LNCAP (cell line): Measurements from ENCODE around the gene MLLT1.

Experiments
- TF ChIP-seq, protein P1 (sequence below): fragments of 450-650 bp; IDR thresholded peaks from 2 replicates; pipeline ENCODE4 v1.5.1; 2017; ENCODE audit warnings: mild to moderate bottlenecking

Gene MLLT1

DNA sequence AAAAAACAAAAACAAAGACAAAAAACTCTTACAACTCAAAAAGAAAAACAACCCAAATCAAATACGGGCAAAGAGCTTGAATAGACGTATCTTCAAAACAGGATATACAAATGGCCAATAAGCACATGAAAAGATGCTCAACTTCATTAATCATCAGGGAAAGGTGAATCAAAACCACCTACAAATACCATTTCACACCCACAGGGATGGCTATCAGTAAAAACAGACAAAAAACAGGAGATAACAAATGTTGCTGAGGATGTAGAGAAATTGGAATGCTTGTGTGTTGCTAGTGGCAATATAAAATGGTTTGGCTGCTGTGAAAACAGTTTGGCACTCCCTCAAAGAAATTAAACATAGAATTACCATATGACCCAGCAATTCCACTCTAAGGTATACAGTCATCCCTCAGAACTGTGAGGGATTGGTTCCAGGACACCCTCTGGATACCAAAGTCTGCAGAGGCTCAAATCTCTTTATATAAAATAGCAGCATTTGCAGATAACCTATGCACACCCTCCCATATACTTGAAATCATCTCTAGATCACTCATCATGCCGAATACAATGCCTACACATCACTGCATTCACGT is 29.7 kb downstream of the MLLT1 start:
- TF ChIP-seq, protein P1, sequence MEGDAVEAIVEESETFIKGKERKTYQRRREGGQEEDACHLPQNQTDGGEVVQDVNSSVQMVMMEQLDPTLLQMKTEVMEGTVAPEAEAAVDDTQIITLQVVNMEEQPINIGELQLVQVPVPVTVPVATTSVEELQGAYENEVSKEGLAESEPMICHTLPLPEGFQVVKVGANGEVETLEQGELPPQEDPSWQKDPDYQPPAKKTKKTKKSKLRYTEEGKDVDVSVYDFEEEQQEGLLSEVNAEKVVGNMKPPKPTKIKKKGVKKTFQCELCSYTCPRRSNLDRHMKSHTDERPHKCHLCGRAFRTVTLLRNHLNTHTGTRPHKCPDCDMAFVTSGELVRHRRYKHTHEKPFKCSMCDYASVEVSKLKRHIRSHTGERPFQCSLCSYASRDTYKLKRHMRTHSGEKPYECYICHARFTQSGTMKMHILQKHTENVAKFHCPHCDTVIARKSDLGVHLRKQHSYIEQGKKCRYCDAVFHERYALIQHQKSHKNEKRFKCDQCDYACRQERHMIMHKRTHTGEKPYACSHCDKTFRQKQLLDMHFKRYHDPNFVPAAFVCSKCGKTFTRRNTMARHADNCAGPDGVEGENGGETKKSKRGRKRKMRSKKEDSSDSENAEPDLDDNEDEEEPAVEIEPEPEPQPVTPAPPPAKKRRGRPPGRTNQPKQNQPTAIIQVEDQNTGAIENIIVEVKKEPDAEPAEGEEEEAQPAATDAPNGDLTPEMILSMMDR = no peak

DNA sequence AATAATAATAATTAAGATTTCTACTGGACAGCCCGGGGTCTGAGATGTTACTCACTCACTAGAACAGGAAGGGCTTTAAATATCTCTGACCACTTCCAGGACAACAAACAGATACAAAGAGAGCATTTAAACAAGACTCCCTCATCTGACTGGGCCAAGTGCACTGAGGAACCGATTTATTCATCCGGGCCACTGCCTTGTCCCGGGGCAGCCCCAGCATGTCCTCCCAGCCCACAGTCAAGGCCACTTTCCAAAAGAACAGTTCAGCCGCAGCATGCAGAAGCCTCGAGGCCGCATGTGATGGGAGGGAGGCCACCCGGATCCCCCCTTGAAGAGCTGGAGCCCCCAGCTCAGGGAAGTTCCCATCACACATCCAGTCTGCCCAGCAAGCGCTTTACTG is 30.5 kb downstream of the MLLT1 start:
- TF ChIP-seq, protein P1 = no peak

DNA sequence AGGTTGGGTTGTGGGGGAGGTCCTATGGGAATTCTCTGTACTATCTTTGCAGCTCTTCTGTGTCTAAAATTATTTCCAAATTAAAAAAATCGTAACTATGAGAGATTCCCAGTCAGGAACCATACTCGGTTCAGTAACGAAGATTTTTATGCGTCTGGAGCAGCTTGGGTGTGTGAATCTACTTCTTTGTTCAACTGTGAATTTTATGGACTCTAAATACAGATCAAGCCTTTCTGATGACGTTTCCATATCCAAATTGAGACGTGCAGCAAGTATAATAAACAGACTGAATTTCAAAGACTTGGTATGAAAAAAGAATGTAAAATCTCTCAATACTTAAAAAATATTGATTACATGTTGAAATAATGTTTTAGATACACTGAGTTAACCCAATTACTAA is 30.9 kb downstream of the MLLT1 start:
- TF ChIP-seq, protein P1 = no peak

DNA sequence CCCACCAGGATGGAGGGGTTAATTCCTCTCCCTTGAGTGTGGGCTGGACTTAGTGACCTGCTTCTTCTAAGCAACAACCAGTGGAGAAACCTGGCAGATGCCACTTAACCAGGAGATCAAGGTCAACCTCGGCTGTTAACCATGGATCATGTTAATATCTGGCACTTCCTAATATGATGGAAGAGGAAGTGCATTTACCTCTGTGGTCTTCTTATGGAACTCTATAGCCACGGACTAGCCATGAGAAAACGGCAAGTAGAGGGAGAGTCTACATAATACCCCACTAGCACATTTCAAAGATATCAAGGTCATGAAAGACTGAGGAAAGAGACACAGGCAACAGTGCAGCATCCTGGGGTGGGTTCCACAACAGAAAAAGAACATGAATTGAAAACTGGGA is 31.4 kb downstream of the MLLT1 start:
- TF ChIP-seq, protein P1 = no peak

DNA sequence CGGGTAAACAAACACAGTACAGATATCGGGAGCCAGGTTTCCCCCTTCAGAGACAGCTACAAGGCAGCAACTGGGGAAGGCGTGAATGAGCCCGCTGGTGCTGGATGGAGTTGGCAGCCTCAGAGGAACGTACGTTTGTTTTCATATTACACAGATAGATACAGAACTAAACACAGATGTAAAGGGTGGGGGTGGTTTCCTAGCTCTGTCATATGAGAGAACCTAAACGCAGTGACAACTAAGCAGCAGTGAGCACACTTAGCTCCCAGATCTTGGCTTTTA is 32.8 kb downstream of the MLLT1 start:
- TF ChIP-seq, protein P1 = no peak

DNA sequence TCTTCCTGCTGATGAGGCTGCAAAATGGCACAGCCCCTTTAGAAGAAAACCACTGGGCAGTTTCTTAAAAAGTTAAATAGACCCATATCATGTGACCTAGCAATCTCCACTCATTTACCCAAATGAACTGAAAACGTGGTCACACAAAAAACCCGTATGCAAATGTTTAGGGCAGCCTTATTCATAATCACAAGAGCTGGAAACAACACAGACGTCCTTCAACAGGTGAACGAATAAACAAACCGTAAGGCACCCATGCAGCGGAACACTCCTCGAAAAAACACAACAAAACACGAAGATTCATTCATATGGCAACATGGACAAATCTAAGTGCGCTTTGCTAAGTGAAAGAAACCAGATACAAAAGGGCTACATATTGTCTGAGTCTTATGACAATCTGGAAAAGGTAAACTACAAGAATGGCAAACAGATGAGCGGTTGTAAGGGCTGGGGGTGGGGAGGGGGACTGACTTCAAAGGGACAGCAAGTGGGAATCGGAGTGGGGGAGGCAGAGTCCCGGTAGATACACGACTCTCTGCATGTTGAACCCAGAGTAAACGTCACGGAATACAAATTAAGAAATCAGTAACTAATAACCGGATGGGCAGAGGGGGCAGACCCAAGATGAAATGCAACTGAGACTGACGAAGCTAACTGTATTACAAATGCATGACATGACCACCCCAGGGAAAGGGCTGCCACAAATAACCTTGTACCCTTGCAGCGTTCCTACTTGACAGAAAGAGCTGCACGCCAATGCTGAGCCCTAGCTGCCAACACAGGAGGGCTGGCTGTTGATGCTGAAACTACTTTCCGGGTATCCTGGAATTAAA is 33.4 kb downstream of the MLLT1 start:
- TF ChIP-seq, protein P1 = no peak

DNA sequence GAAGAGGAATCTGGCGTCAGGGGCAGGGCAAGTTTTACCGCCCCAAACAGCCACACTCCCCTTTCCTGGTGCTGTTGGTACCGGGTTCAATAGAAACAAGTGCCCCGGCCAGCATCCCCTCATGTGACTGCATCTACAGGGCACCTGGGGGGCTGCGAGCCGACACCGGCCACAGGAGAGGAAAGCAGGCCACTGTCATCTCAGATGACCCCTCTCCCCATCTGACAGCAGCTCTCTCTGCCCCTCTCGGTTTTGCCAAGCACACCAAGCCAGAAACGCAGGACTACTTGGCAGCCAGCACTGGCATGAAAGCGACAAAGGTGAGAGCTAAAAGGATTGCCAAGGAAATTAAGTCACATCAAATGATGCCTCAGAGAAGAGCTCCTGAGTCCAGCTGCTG is 37.1 kb downstream of the MLLT1 start:
- TF ChIP-seq, protein P1 = no peak
